ENCODE results near the gene HEATR5B. TPM values are rescaled to one million over a fixed set of nuclear protein-coding genes. Genes with fewer than 3 reads are reported as not detected.

Gene HEATR5B
- total and polyA plus RNA-seq, 10 of the 15 experiments (the other 5 are each of a cell fraction or from before 2014, with no cell fraction given): 4.1 to 34.7 (median 17.7) TPM

DNA sequence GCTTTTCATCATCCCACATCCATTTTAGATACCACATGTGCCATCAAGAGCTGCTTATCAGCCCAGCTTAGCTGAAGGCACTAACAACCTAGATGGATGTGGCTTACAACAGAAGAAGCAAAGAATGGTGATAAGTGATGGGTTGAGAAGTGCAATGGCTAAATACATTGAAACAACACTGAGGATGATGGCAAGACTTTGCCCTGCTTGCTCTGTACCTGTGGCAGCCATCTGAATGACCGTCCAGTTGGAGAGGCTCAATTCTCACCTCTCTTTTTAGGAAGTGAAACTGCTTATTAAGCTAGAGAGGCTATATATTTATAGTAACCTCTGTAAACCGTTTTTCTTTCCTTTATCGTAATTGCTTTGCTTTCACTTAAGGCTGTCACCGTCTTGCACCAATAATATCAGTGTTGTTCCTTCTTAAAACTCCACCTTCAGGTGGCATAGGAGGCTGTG is 5.9 kb upstream of the HEATR5B start:
- ChIA-PET RAD21 (ENCODE audit: unreplicated experiment) (interaction anchor here (1.0 kb wide), 1 partner anchor 65 kb away, joined by 4 read pairs; no protein-coding TSS in a partner anchor), CTCF (no interaction called here), POLR2A (interaction anchor here (0.6 to 1.2 kb wide), 2 partner anchors 15 to 22 kb away, joined by 3 read pairs; no protein-coding TSS in a partner anchor), SMC1A (ENCODE audit: uncharacterized antibody, unreplicated experiment) (interaction anchor here (0.6 to 1.9 kb wide), 6 partner anchors 12 to 171 kb away, joined by 3 to 5 read pairs (median 4); no protein-coding TSS in a partner anchor)
- Histone ChIP-seq H3K4me1 (ENCODE audit: control insufficient read depth, insufficient read depth, low read length) (peaks cover 40% of the 10 kb centered on the region), H3K27me3 (replicated peaks in 1 of 2; ENCODE audit: control insufficient read depth in 2 of 2, insufficient read depth in 2 of 2, low read length in 1 of 2) (no peaks in the 10 kb centered on the region), H3K9ac (ENCODE audit: control insufficient read depth, insufficient read depth, low read length) (no peak overlapping the region), H3K36me3 (ENCODE audit: control insufficient read depth in 2 of 2, insufficient read depth in 2 of 2, low read length in 1 of 2) (peaks cover 2 to 22% of the 10 kb centered on the region in 2 experiments), H3K4me3 (no peak overlapping the region), H3K79me2 (ENCODE audit: control insufficient read depth, insufficient read depth, low read length) (peaks cover 16% of the 10 kb centered on the region), H3K9me3 (replicated peaks; ENCODE audit: control insufficient read depth, insufficient read depth, low read length) (no peaks in the 10 kb centered on the region), H3K4me2 (ENCODE audit: control insufficient read depth, insufficient read depth) (peak overlapping the region; percentile 67), H4K20me1 (ENCODE audit: control insufficient read depth, insufficient read depth) (no peaks in the 10 kb centered on the region), H2AFZ (ENCODE audit: control insufficient read depth, low read depth, low read length) (no peak overlapping the region; the same call in 1 of the 2 replicates), H3K27ac (ENCODE audit: control insufficient read depth, insufficient read depth) (peak overlapping the region; percentile 80)
- 2% methylated on average over 4 of the region's 4 CpGs for WGBS (ENCODE audit: insufficient coverage, insufficient replicate concordance, low lambda C conversion rate, missing lambda C conversion rate)
- no TSS peak for BruUV-seq (replicated peaks)
- intact Hi-C loops (cut with micrococcal nuclease; ENCODE audit: unreplicated experiment): no loop called here
- in situ Hi-C loops (cut with MboI): no loop called here
- FAIRE-seq (peak; percentile 90), DNase-seq (ENCODE audit: low read depth, low spot score) (peak; percentile 71), ATAC-seq (peak; percentile 93)
- TF ChIP-seq NR2C1 (IDR thresholded peaks at IDR 0.05) (no peak), TBL1XR1 (IDR thresholded peaks at IDR 0.05; ENCODE audit: low read depth, low read length) (0 out of 2 replicates have a peak, but pooled peaks have one; percentile 54), ZNF24 (IDR thresholded peaks at IDR 0.05) (no peak), CHD2 (IDR thresholded peaks at IDR 0.05; ENCODE audit: borderline replicate concordance, low read depth, low read length) (peak; percentile 54; the same call in 1 of the 2 replicates), NBN (IDR thresholded peaks at IDR 0.05) (no peak; the same call in 1 of the 2 replicates), POLR2AphosphoS5 (IDR thresholded peaks at IDR 0.05; ENCODE audit: low read length) (peak; percentile 66), TARDBP (IDR thresholded peaks at IDR 0.05; ENCODE audit: borderline replicate concordance) (no peak), PAX8 (IDR thresholded peaks at IDR 0.05) (no peak), RELA (IDR thresholded peaks at IDR 0.05; ENCODE audit: borderline replicate concordance, partially characterized antibody) (no peak), MTA2 (IDR thresholded peaks at IDR 0.05; ENCODE audit: low read depth) (peak; percentile 84), TCF3 (IDR thresholded peaks at IDR 0.05; ENCODE audit: borderline replicate concordance, insufficient read depth, low read depth, low read length) (no peak), HDAC2 (IDR thresholded peaks at IDR 0.05) (no peak), CHD4 (IDR thresholded peaks at IDR 0.05) (no peak), SRF (IDR thresholded peaks at IDR 0.05; ENCODE audit: low read depth in 2 of 2, low read length in 2 of 2) (no peak)
- TF ChIP-seq, protein P1, sequence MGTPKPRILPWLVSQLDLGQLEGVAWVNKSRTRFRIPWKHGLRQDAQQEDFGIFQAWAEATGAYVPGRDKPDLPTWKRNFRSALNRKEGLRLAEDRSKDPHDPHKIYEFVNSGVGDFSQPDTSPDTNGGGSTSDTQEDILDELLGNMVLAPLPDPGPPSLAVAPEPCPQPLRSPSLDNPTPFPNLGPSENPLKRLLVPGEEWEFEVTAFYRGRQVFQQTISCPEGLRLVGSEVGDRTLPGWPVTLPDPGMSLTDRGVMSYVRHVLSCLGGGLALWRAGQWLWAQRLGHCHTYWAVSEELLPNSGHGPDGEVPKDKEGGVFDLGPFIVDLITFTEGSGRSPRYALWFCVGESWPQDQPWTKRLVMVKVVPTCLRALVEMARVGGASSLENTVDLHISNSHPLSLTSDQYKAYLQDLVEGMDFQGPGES (IDR thresholded peaks at IDR 0.05): no peak
- TF ChIP-seq, protein P2, sequence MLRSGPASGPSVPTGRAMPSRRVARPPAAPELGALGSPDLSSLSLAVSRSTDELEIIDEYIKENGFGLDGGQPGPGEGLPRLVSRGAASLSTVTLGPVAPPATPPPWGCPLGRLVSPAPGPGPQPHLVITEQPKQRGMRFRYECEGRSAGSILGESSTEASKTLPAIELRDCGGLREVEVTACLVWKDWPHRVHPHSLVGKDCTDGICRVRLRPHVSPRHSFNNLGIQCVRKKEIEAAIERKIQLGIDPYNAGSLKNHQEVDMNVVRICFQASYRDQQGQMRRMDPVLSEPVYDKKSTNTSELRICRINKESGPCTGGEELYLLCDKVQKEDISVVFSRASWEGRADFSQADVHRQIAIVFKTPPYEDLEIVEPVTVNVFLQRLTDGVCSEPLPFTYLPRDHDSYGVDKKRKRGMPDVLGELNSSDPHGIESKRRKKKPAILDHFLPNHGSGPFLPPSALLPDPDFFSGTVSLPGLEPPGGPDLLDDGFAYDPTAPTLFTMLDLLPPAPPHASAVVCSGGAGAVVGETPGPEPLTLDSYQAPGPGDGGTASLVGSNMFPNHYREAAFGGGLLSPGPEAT (IDR thresholded peaks at IDR 0.05; ENCODE audit: low read depth): peak; percentile 71
- TF ChIP-seq, protein P3, sequence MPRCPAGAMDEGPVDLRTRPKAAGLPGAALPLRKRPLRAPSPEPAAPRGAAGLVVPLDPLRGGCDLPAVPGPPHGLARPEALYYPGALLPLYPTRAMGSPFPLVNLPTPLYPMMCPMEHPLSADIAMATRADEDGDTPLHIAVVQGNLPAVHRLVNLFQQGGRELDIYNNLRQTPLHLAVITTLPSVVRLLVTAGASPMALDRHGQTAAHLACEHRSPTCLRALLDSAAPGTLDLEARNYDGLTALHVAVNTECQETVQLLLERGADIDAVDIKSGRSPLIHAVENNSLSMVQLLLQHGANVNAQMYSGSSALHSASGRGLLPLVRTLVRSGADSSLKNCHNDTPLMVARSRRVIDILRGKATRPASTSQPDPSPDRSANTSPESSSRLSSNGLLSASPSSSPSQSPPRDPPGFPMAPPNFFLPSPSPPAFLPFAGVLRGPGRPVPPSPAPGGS (IDR thresholded peaks at IDR 0.05; ENCODE audit: borderline replicate concordance, insufficient read depth, low read depth, low read length, poor library complexity, severe bottlenecking): no peak
- TF ChIP-seq, protein P4, sequence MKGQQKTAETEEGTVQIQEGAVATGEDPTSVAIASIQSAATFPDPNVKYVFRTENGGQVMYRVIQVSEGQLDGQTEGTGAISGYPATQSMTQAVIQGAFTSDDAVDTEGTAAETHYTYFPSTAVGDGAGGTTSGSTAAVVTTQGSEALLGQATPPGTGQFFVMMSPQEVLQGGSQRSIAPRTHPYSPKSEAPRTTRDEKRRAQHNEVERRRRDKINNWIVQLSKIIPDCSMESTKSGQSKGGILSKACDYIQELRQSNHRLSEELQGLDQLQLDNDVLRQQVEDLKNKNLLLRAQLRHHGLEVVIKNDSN (IDR thresholded peaks at IDR 0.05; ENCODE audit: borderline replicate concordance, extremely low read length, insufficient read depth, low read depth, low read length): no peak

Data from GM12878 (cell line).